IMR-90 (cell line): ENCODE measurements around the gene PDGFA. TPM values are rescaled to one million over a fixed set of nuclear protein-coding genes. Genes with fewer than 3 reads are reported as not detected.

Experiments used
- ATAC-seq: fragments of 200-7000 bp; cut with Tn5 transposase; 2 replicates; pipeline ENCODE4 v1.9.1; 2020; ENCODE audit warnings: low read depth, mild to moderate bottlenecking, moderate library complexity
- BruUV-seq: library from RNA; stranded (reverse); fragments of 400-500 nt; replicated peaks from 2 replicates; lab custom pipeline; 2021; lab: Mats Ljungman, UMichigan
- CTCF ChIA-PET: fragments of 300-600 bp; formaldehyde crosslinking; extraction: SDS; loops from one replicate; lab custom pipeline; 2021; ENCODE audit warnings: antibody characterized with exemption; lab: Yijun Ruan, JAX
- POLR2A ChIA-PET: fragments of 300-600 bp; sonication (Branson Sonifier 250); formaldehyde crosslinking; loops from one replicate; lab custom pipeline; 2022; ENCODE audit warnings: antibody characterized with exemption; ENCODE audit not compliant: unreplicated experiment; lab: Charles Lee
- DNase-seq: peaks from one replicate; pipeline ENCODE4 v3.0.0; 2013
- H2AFZ ChIP-seq: replicated peaks from 2 replicates; pipeline ENCODE3; 2013; ENCODE audit warnings: low read length, mild to moderate bottlenecking; ENCODE audit not compliant: poor library complexity
- H2AK5ac ChIP-seq: 2 replicates; pipeline ENCODE4 v1.6.1; 2013; ENCODE audit warnings: low read depth, low read length, inconsistent platforms
- H2AK9ac ChIP-seq: replicated peaks from 2 replicates; pipeline ENCODE3; 2013; ENCODE audit warnings: mild to moderate bottlenecking, low read depth, low read length, moderate library complexity; ENCODE audit not compliant: poor library complexity
- H2BK120ac ChIP-seq: 2 replicates; pipeline ENCODE4 v1.6.1; 2013; ENCODE audit warnings: low read depth, low read length, inconsistent platforms
- H2BK15ac ChIP-seq: 3 replicates; pipeline ENCODE4 v1.6.1; 2013; ENCODE audit warnings: low read depth, low read length, inconsistent platforms
- H2BK20ac ChIP-seq: 2 replicates; pipeline ENCODE4 v1.6.1; 2013; ENCODE audit warnings: low read depth, mild to moderate bottlenecking, inconsistent platforms, low read length, moderate library complexity
- H2BK5ac ChIP-seq: 2 replicates; pipeline ENCODE4 v1.6.1; 2013; ENCODE audit warnings: mild to moderate bottlenecking, low read depth, low read length, inconsistent platforms; ENCODE audit not compliant: poor library complexity, severe bottlenecking
- H3K14ac ChIP-seq: replicated peaks from 2 replicates; pipeline ENCODE4 v1.6.1; 2013; ENCODE audit warnings: low read depth, low read length, inconsistent platforms
- H3K18ac ChIP-seq: 2 replicates; pipeline ENCODE4 v1.6.1; 2013; ENCODE audit warnings: low read depth, low read length, control low read depth
- H3K23ac ChIP-seq: 2 replicates; pipeline ENCODE4 v1.6.1; 2013; ENCODE audit warnings: low read depth, low read length, inconsistent platforms
- H3K27ac ChIP-seq: 2 replicates; pipeline ENCODE4 v1.5.1; 2013; ENCODE audit warnings: mild to moderate bottlenecking, control low read depth, low read length; ENCODE audit not compliant: insufficient read depth
- H3K27me3 ChIP-seq: 2 replicates; pipeline ENCODE4 v1.6.1; 2013; ENCODE audit warnings: low read length; ENCODE audit not compliant: control insufficient read depth, insufficient read depth
- H3K36me3 ChIP-seq: 2 replicates; pipeline ENCODE4 v1.6.1; 2013; ENCODE audit warnings: low read length, mixed read lengths; ENCODE audit not compliant: control insufficient read depth, insufficient read depth
- H3K4ac ChIP-seq: 2 replicates; pipeline ENCODE4 v1.6.1; 2013; ENCODE audit warnings: low read depth, low read length, inconsistent platforms
- H3K4me1 ChIP-seq: 2 replicates; pipeline ENCODE4 v1.6.1; 2013; ENCODE audit warnings: low read length, mixed read lengths; ENCODE audit not compliant: control insufficient read depth, insufficient read depth
- H3K4me2 ChIP-seq: 2 replicates; pipeline ENCODE4 v1.6.1; 2013; ENCODE audit warnings: low read depth, mild to moderate bottlenecking, control low read depth, low read length, moderate library complexity
- H3K4me3 ChIP-seq: 2 replicates; pipeline ENCODE4 v1.5.1; 2013; ENCODE audit warnings: low read depth, mild to moderate bottlenecking, control low read depth, low read length, moderate library complexity; ENCODE audit not compliant: insufficient read depth
- H3K56ac ChIP-seq: 2 replicates; pipeline ENCODE4 v1.6.1; 2013; ENCODE audit warnings: low read length, inconsistent platforms; ENCODE audit not compliant: insufficient read depth; ENCODE audit errors: extremely low read depth
- H3K79me1 ChIP-seq, 2 experiments: 2 replicates each; pipeline ENCODE4 v1.6.1; 2013; ENCODE audit warnings: low read length in 2 of 2, inconsistent platforms in 1 of 2, low read depth in 1 of 2
- H3K9ac ChIP-seq: 2 replicates; pipeline ENCODE4 v1.6.1; 2013; ENCODE audit warnings: low read depth, low read length, control low read depth
- H3K9me1 ChIP-seq: 2 replicates; pipeline ENCODE4 v1.6.1; 2013; ENCODE audit warnings: low read length, inconsistent platforms; ENCODE audit not compliant: insufficient read depth
- H3K9me3 ChIP-seq: 2 replicates; pipeline ENCODE4 v1.6.1; 2013; ENCODE audit warnings: low read length; ENCODE audit not compliant: control insufficient read depth, insufficient read depth
- H4K20me1 ChIP-seq: 2 replicates; pipeline ENCODE4 v1.6.1; 2013; ENCODE audit warnings: low read length, inconsistent platforms; ENCODE audit not compliant: insufficient read depth
- H4K5ac ChIP-seq: 2 replicates; pipeline ENCODE4 v1.6.1; 2013; ENCODE audit warnings: mild to moderate bottlenecking, low read depth, low read length, control low read depth
- H4K8ac ChIP-seq, 2 experiments: 2 replicates each; pipeline ENCODE4 v1.6.1; 2013; ENCODE audit warnings: low read depth in 2 of 2, low read length in 2 of 2, control low read depth in 1 of 2, inconsistent platforms in 1 of 2
- H4K91ac ChIP-seq: 2 replicates; pipeline ENCODE4 v1.6.1; 2013; ENCODE audit warnings: low read depth, low read length, inconsistent platforms; ENCODE audit not compliant: insufficient read depth
- CTCF ChIP-seq: conservative IDR thresholded peaks from 2 replicates; pipeline ENCODE4 v1.5.1; 2012; ENCODE audit warnings: mild to moderate bottlenecking, low read depth, low read length, improper control_type of control experiment
- ELK1 ChIP-seq: fragments of 150-350 bp; IDR thresholded peaks from 2 replicates; pipeline ENCODE4 v1.6.1; 2016; ENCODE audit warnings: low read depth, mild to moderate bottlenecking, low read length, moderate library complexity, borderline replicate concordance
- FOS ChIP-seq: fragments of 150-350 bp; IDR thresholded peaks from 2 replicates; pipeline ENCODE4 v1.6.1; 2016; ENCODE audit warnings: low read depth, low read length
- MXI1 ChIP-seq: IDR thresholded peaks from 2 replicates; pipeline ENCODE4 v1.6.1; 2012; ENCODE audit warnings: low read depth, mild to moderate bottlenecking, low read length, moderate library complexity, borderline replicate concordance
- RAD21 ChIP-seq: IDR thresholded peaks from 2 replicates; pipeline ENCODE4 v1.6.1; 2012; ENCODE audit warnings: low read length, improper control_type of control experiment
- SMC3 ChIP-seq: fragments of 150-350 bp; IDR thresholded peaks from 2 replicates; pipeline ENCODE4 v1.6.1; 2016; ENCODE audit warnings: low read depth, mild to moderate bottlenecking, antibody characterized with exemption, low read length, moderate library complexity
- WGBS, 2 experiments: methylation state at CpG; one replicate each; pipeline versions ENCODE4 v1.1.5 to v1.1.7; 2013; ENCODE audit warnings: missing lambda C conversion rate in 2 of 2; ENCODE audit not compliant: insufficient read length in 1 of 2; ENCODE audit errors: extremely low coverage in 2 of 2; 5-methylcytosine and 5-hydroxymethylcytosine counted together
- dilution Hi-C: fragments of 300-500 bp; cut with HindIII; formaldehyde crosslinking; loops from one replicate; pipeline ENCODE4 v1.14.3; 2018; ENCODE audit warnings: low sequenced_read_pairs; ENCODE audit not compliant: unreplicated experiment
- in situ Hi-C: fragments of 300-500 bp; cut with MboI; formaldehyde crosslinking; loops from 3 replicates; pipeline ENCODE4 v1.14.3; 2019; ENCODE audit warnings: low sequenced_read_pairs, inconsistent platforms, mixed read lengths
- intact Hi-C: fragments of 100-400 bp; cut with micrococcal nuclease; formaldehyde crosslinking; loops from 2 replicates; pipeline ENCODE4 v1.10.0; 2022
- polyA plus RNA-seq, 3 experiments: library from polyadenylated mRNA; depleted of rRNA; stranded (reverse); fragments of >200 nt; gene quantifications; 2 replicates each; pipeline ENCODE4 v1.2.3, GENCODE V29; 2012; ENCODE audit warnings: low replicate concordance in 1 of 3
- total RNA-seq: library from RNA; depleted of rRNA; stranded (reverse); fragments of >200 nt; gene quantifications from 2 replicates; pipeline ENCODE4 v1.2.3, GENCODE V29; 2012
- TF ChIP-seq, protein P1 (sequence below): fragments of 150-350 bp; IDR thresholded peaks from 2 replicates; pipeline ENCODE4 v1.6.1; 2017; ENCODE audit warnings: mild to moderate bottlenecking, antibody characterized with exemption, low read length, low read depth

Gene PDGFA
- total and polyA plus RNA-seq, 2 of the 4 experiments (the other 2 are of a cell fraction), result 3.3 to 3.8 TPM

GRCh38 chr7:512146-512510 lies 7.5 kb downstream of the PDGFA start:
- WGBS, 2 experiments, result 94% methylated on average over 16 of the region's 19 CpGs; no CpG with 5 or more reads in 1 of the 2 experiments
- Histone ChIP-seq H3K79me1 (peaks cover 0 to 27% of the 10 kb centered on the region in 2 experiments; a peak in 3 of 4 replicates), H3K36me3 (0 out of 2 replicates have a peak, but pooled peaks cover 4% of the 10 kb centered on the region), H2BK5ac (no peak overlapping the region), H3K9me1 (peaks cover 6% of the 10 kb centered on the region; the same call in 1 of the 2 replicates), H3K4ac (no peak overlapping the region), H4K5ac (no peak overlapping the region), H3K27me3 (no peaks in the 10 kb centered on the region), H3K4me1 (peaks cover 4% of the 10 kb centered on the region), H3K14ac (no peak overlapping the region), H2AK9ac (no peak overlapping the region), H3K9me3 (no peaks in the 10 kb centered on the region), H4K20me1 (no peaks in the 10 kb centered on the region; the same call in 1 of the 2 replicates), H3K18ac (no peak overlapping the region), H3K23ac (no peak overlapping the region), H4K91ac (no peak overlapping the region), H2BK120ac (no peak overlapping the region), H2BK15ac (no peak overlapping the region), H3K56ac (no peak overlapping the region), H3K4me2 (no peak overlapping the region), H2AK5ac (no peak overlapping the region), H2BK20ac (no peak overlapping the region), H3K9ac (no peak overlapping the region), H2AFZ (no peak overlapping the region), H3K4me3 (no peak overlapping the region), H4K8ac (no peak overlapping the region), H3K27ac (no peak overlapping the region)
- no TSS peak for BruUV-seq
- ChIA-PET POLR2A (no interaction called here), CTCF (no interaction called here)
- in situ Hi-C loops (no loop called here), dilution Hi-C loops (no loop called here), intact Hi-C loops (loop anchor here (10.0 kb wide), 1 partner anchor 363 kb away; the partner anchor contains the start of gene GET4)
- TF ChIP-seq, protein P1, sequence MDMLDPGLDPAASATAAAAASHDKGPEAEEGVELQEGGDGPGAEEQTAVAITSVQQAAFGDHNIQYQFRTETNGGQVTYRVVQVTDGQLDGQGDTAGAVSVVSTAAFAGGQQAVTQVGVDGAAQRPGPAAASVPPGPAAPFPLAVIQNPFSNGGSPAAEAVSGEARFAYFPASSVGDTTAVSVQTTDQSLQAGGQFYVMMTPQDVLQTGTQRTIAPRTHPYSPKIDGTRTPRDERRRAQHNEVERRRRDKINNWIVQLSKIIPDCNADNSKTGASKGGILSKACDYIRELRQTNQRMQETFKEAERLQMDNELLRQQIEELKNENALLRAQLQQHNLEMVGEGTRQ, result no peak
- no peak for TF ChIP-seq RAD21
- TF ChIP-seq SMC3, result no peak
- no peak for TF ChIP-seq CTCF
- TF ChIP-seq MXI1, result no peak
- no peak for TF ChIP-seq FOS
- no peak for TF ChIP-seq ELK1
- DNase-seq (no peak), ATAC-seq (no peak)
